ENCODE results near the gene ZGPAT. TPM values are rescaled to one million over a fixed set of nuclear protein-coding genes. Genes with fewer than 3 reads are reported as not detected.

Gene ZGPAT
- polyA plus RNA-seq, 1 donor from 2014 or later: 60.8 TPM

DNA sequence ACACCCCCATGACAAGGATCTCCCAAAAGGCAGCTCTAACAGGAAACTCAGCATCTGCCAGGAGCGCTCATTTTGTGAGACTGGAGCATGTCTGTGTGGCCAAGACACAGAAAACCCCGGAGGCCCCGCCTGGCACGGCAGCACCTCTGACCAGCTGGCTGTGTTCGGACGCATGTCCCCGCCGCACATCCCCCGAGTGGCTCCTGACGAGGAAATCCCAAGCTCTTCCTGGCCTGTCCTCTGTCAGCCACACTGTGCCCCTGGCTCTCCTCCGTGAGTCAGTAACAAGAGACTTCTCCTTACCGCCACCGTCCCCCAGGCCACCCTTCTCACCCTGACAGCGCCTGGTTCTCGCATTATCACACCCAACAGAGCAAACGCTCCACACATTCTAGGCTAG is 46.2 kb downstream of the ZGPAT start:
- Histone ChIP-seq H3K9me2 (ENCODE audit: insufficient read depth, low read length) (no peaks in the 10 kb centered on the region), H2AFZ (ENCODE audit: low read depth, low read length) (no peak overlapping the region), H3K4me2 (ENCODE audit: low read length) (no peak overlapping the region), H3K4me3 (ENCODE audit: low read length) (no peak overlapping the region), H3K79me2 (replicated peaks; ENCODE audit: insufficient read depth, low read length) (no peaks in the 10 kb centered on the region), H3F3A (ENCODE audit: insufficient read depth, low read length, poor library complexity, severe bottlenecking) (no peaks in the 10 kb centered on the region), H3K27ac (ENCODE audit: low read length) (no peak overlapping the region), H3K27me3 (ENCODE audit: insufficient read depth, low read depth, low read length) (no peaks in the 10 kb centered on the region), H4K20me1 (ENCODE audit: insufficient read depth) (no peaks in the 10 kb centered on the region), H3K9ac (ENCODE audit: low read length) (no peak overlapping the region), H3K36me3 (ENCODE audit: insufficient read depth, low read length) (no peaks in the 10 kb centered on the region), H3K9me3 (ENCODE audit: low read length) (no peaks in the 10 kb centered on the region)
- TF ChIP-seq MXI1 (conservative IDR thresholded peaks at IDR 0.05; ENCODE audit: poor library complexity, severe bottlenecking) (no peak), TAF1 (IDR thresholded peaks at IDR 0.05; ENCODE audit: low read depth) (no peak), POLR2AphosphoS5 (IDR thresholded peaks at IDR 0.05) (no peak), EZH2 (IDR thresholded peaks at IDR 0.05; ENCODE audit: borderline replicate concordance, insufficient read depth, low read length, poor library complexity, severe bottlenecking) (no peak), SMC3 (conservative IDR thresholded peaks at IDR 0.05; ENCODE audit: poor library complexity) (no peak), EP300 (conservative IDR thresholded peaks at IDR 0.05; ENCODE audit: poor library complexity, severe bottlenecking) (no peak), RAD21 (conservative IDR thresholded peaks at IDR 0.05) (no peak)
- TF ChIP-seq, protein P1, sequence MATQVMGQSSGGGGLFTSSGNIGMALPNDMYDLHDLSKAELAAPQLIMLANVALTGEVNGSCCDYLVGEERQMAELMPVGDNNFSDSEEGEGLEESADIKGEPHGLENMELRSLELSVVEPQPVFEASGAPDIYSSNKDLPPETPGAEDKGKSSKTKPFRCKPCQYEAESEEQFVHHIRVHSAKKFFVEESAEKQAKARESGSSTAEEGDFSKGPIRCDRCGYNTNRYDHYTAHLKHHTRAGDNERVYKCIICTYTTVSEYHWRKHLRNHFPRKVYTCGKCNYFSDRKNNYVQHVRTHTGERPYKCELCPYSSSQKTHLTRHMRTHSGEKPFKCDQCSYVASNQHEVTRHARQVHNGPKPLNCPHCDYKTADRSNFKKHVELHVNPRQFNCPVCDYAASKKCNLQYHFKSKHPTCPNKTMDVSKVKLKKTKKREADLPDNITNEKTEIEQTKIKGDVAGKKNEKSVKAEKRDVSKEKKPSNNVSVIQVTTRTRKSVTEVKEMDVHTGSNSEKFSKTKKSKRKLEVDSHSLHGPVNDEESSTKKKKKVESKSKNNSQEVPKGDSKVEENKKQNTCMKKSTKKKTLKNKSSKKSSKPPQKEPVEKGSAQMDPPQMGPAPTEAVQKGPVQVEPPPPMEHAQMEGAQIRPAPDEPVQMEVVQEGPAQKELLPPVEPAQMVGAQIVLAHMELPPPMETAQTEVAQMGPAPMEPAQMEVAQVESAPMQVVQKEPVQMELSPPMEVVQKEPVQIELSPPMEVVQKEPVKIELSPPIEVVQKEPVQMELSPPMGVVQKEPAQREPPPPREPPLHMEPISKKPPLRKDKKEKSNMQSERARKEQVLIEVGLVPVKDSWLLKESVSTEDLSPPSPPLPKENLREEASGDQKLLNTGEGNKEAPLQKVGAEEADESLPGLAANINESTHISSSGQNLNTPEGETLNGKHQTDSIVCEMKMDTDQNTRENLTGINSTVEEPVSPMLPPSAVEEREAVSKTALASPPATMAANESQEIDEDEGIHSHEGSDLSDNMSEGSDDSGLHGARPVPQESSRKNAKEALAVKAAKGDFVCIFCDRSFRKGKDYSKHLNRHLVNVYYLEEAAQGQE (IDR thresholded peaks at IDR 0.05; ENCODE audit: borderline replicate concordance): no peak
- TF ChIP-seq, protein P2, sequence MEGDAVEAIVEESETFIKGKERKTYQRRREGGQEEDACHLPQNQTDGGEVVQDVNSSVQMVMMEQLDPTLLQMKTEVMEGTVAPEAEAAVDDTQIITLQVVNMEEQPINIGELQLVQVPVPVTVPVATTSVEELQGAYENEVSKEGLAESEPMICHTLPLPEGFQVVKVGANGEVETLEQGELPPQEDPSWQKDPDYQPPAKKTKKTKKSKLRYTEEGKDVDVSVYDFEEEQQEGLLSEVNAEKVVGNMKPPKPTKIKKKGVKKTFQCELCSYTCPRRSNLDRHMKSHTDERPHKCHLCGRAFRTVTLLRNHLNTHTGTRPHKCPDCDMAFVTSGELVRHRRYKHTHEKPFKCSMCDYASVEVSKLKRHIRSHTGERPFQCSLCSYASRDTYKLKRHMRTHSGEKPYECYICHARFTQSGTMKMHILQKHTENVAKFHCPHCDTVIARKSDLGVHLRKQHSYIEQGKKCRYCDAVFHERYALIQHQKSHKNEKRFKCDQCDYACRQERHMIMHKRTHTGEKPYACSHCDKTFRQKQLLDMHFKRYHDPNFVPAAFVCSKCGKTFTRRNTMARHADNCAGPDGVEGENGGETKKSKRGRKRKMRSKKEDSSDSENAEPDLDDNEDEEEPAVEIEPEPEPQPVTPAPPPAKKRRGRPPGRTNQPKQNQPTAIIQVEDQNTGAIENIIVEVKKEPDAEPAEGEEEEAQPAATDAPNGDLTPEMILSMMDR (IDR thresholded peaks at IDR 0.05; ENCODE audit: poor library complexity, severe bottlenecking): no peak

DNA sequence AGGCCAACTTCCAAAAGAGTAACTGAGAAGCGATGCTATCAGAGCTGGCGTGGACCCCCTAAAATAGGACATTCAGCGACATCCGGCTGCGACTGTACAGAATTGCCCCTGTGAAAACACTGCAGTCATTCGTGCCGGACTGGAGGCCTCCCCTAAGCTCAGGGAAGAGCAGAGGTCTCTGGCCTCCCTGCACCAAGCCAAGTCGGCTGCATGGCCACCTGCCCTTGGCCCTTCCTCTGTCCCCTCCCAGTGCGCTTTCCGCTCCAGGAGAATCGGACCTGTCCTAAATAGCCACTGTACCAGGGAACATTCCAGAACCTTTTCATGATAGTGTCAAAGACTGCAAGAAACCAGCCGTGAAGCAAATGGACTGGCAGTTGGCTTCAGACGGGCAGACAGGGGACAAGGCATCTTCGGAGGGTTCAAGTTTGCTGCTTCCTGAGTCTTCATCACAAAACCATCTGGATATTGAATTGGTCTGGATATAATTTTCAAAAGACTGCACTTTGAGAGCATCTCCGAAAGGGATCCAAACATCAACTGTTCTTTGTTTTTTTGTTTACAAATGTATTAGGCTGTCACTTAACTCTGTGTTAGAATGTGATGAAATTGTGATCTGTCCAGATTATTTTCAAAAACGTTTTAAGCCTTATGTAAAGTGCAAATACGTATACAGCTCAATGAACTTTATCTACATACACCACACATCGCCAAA is 48.3 kb downstream of the ZGPAT start:
- no peak for TF ChIP-seq MXI1 (conservative IDR thresholded peaks at IDR 0.05; ENCODE audit: poor library complexity, severe bottlenecking)
- no peak for TF ChIP-seq EZH2 (IDR thresholded peaks at IDR 0.05; ENCODE audit: borderline replicate concordance, insufficient read depth, low read length, poor library complexity, severe bottlenecking)
- TF ChIP-seq POLR2AphosphoS5 (IDR thresholded peaks at IDR 0.05): no peak
- TF ChIP-seq TAF1 (IDR thresholded peaks at IDR 0.05; ENCODE audit: low read depth): no peak
- TF ChIP-seq, protein P2 (IDR thresholded peaks at IDR 0.05; ENCODE audit: poor library complexity, severe bottlenecking): no peak
- no peak for TF ChIP-seq EP300 (conservative IDR thresholded peaks at IDR 0.05; ENCODE audit: poor library complexity, severe bottlenecking)
- no peak for TF ChIP-seq SMC3 (conservative IDR thresholded peaks at IDR 0.05; ENCODE audit: poor library complexity)
- TF ChIP-seq, protein P1 (IDR thresholded peaks at IDR 0.05; ENCODE audit: borderline replicate concordance): no peak
- TF ChIP-seq RAD21 (conservative IDR thresholded peaks at IDR 0.05): no peak

More for the DNA sequence above, 48.3 kb downstream of the ZGPAT start:
- Histone ChIP-seq H3K36me3 (ENCODE audit: insufficient read depth, low read length) (no peaks in the 10 kb centered on the region), H3K9ac (ENCODE audit: low read length) (no peak overlapping the region), H4K20me1 (ENCODE audit: insufficient read depth) (no peaks in the 10 kb centered on the region), H3K9me3 (ENCODE audit: low read length) (no peaks in the 10 kb centered on the region), H3K27ac (ENCODE audit: low read length) (no peak overlapping the region), H3K27me3 (ENCODE audit: insufficient read depth, low read depth, low read length) (no peaks in the 10 kb centered on the region), H2AFZ (ENCODE audit: low read depth, low read length) (no peak overlapping the region), H3K9me2 (ENCODE audit: insufficient read depth, low read length) (no peaks in the 10 kb centered on the region), H3F3A (ENCODE audit: insufficient read depth, low read length, poor library complexity, severe bottlenecking) (no peaks in the 10 kb centered on the region), H3K4me3 (ENCODE audit: low read length) (no peak overlapping the region), H3K4me2 (ENCODE audit: low read length) (no peak overlapping the region), H3K79me2 (replicated peaks; ENCODE audit: insufficient read depth, low read length) (no peaks in the 10 kb centered on the region)
